ENCODE measurements around the gene ZNF570. TPM values are rescaled to one million over a fixed set of nuclear protein-coding genes. Genes with fewer than 3 reads are reported as not detected.

The ZNF570 gene
- total RNA-seq, 1 donor from 2014 or later = 2.3 TPM

DNA sequence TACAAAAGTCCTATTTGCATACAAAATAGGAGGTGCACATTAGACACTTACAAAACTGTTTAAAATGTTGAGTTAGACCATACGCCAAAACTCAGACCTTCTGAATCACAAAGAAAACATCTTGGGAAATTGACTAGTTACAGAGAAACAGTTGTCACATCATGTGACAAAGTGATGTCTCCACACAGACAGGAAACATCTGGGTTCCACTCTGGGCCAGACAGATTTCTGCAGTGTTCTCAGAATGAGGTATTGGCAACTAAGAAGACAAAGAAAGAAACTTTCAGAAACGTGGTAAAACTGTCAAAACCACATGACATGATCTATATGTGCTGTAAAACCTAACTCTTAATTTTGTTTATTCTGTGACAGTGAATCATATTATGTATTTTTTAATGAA, 44.2 kb downstream of the ZNF570 start:
- Histone ChIP-seq H3K9me3 (peaks cover 0 to 53% of the 10 kb centered on the region in 2 donors), H3K36me3 (peaks cover 47 to 83% of the 10 kb centered on the region in 2 donors), H3K27ac (no peak overlapping the region), H3K4me1 (no peaks in the 10 kb centered on the region), H3K4me3 (no peak overlapping the region), H3K27me3 (no peaks in the 10 kb centered on the region)
- TF ChIP-seq, protein P1, sequence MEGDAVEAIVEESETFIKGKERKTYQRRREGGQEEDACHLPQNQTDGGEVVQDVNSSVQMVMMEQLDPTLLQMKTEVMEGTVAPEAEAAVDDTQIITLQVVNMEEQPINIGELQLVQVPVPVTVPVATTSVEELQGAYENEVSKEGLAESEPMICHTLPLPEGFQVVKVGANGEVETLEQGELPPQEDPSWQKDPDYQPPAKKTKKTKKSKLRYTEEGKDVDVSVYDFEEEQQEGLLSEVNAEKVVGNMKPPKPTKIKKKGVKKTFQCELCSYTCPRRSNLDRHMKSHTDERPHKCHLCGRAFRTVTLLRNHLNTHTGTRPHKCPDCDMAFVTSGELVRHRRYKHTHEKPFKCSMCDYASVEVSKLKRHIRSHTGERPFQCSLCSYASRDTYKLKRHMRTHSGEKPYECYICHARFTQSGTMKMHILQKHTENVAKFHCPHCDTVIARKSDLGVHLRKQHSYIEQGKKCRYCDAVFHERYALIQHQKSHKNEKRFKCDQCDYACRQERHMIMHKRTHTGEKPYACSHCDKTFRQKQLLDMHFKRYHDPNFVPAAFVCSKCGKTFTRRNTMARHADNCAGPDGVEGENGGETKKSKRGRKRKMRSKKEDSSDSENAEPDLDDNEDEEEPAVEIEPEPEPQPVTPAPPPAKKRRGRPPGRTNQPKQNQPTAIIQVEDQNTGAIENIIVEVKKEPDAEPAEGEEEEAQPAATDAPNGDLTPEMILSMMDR (IDR thresholded peaks at IDR 0.05) = no peak
- no peak for DNase-seq (ENCODE audit: low spot score in 2 of 2)
- intact Hi-C loops (cut with DNase I) = no loop called here

DNA sequence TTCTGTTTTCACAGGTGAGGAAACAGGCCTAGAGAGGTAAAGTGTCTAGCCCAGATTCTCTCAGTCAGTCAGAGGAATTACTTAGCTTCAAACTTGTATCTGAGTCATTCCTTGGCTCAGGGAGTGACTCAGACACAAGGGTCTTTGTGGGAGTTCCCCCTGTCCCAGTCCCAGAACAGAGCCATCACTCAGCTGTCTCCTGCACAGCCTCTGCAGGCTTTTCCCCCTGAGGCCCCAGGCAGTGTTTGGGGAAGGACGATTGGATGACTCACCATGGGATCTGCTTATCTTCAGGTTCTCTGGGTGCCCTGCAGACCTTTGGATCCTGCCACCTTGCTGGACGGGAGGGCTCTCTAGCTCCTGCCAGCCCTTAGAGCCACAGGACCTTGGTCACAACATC, 50.7 kb downstream of the ZNF570 start:
- no peaks in the 10 kb centered on the region for H3K27me3 ChIP-seq
- intact Hi-C loops (cut with DNase I) = no loop called here
- no peak overlapping the region for H3K27ac ChIP-seq
- H3K4me1 ChIP-seq = no peaks in the 10 kb centered on the region
- TF ChIP-seq, protein P1 (IDR thresholded peaks at IDR 0.05) = no peak
- no peak for DNase-seq (ENCODE audit: low spot score in 2 of 2)
- peaks cover 4 to 88% of the 10 kb centered on the region in 2 donors for H3K9me3 ChIP-seq
- no peak overlapping the region for H3K4me3 ChIP-seq
- peaks cover 57 to 92% of the 10 kb centered on the region in 2 donors for H3K36me3 ChIP-seq

DNA sequence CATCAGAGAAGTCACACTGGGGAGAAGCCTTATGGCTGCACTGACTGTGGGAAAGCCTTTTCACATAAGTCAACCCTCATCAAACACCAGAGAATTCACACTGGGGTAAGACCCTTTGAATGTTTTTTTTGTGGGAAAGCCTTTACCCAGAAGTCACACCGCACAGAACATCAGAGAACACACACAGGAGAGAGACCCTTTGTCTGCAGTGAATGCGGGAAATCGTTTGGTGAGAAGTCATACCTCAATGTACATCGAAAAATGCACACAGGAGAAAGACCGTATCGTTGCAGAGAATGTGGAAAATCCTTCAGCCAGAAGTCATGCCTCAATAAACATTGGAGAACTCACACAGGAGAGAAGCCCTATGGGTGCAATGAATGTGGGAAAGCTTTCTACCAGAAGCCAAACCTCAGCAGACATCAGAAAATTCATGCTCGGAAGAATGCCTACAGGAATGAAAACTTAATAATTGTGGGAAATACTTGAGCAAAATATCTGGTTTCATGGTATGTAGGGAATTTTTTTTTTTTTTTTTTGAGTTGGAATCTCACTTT, 68.3 kb downstream of the ZNF570 start:
- no peaks in the 10 kb centered on the region for H3K27me3 ChIP-seq
- no peak overlapping the region for H3K4me3 ChIP-seq
- H3K9me3 ChIP-seq = peaks cover 0 to 94% of the 10 kb centered on the region in 2 donors
- H3K4me1 ChIP-seq = no peaks in the 10 kb centered on the region
- H3K27ac ChIP-seq = no peak overlapping the region
- peaks cover 53% of the 10 kb centered on the region in 2 donors for H3K36me3 ChIP-seq
- TF ChIP-seq, protein P1 (IDR thresholded peaks at IDR 0.05) = no peak
- intact Hi-C loops (cut with DNase I) = no loop called here
- DNase-seq (ENCODE audit: low spot score in 2 of 2) = no peak

Other genes with a start within 250 kb of the ZNF570 start
- 0.32 TPM for gene ZNF527, start 98.3 kb upstream of the ZNF570 start, total RNA-seq
- 0.11 TPM for gene ZNF569, start 1.9 kb upstream of the ZNF570 start, total RNA-seq
- 3.6 TPM for gene ZNF793, start 37.6 kb downstream of the ZNF570 start, total RNA-seq
- gene ZNF571, start 125.4 kb downstream of the ZNF570 start, total RNA-seq = 0.11 TPM
- gene ZNF540, start 125.5 kb downstream of the ZNF570 start, total RNA-seq = not detected
- gene ZFP30, start 186.1 kb downstream of the ZNF570 start, total RNA-seq = 1.7 TPM

Data from ascending aorta (tissue), 2 donors.